ENCODE data around the gene CFAP43.

CFAP43 gene

DNA sequence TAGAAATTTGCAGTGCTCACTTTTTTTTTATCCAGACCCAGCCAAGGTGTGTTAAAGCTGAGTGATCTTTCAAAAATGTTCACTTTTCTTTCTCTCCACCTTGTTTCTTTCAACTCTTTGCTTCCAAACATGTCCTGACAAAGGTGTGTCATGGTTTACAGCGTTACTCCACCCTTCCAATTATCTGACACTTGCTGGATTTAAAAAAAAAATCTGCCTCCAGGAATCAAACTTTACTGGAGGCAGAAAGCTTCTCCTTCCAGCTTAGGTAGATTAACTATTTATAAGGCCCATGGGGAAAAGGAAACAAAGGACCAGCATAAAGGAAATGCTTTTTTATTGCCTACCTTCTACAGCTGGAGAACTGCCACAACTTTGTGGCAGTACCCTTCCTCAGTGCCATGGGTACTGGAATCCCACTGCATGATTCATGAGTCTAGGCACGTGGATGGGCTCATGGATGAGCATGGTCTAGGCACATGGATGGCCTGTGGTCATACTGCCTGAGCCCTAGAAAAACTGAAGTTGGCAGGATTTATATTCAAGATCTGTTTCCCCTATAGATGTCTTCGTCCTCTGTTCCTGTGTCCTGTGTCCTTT is 146.3 kb downstream of the CFAP43 start, which contains the start of gene COL17A1:
TSS of gene COL17A1 (minus strand) at position 80 of the 600 bp plus-strand sequence. CDS start 5,207 bp downstream, outside the sequence.
- DNase-seq, result no peak

DNA sequence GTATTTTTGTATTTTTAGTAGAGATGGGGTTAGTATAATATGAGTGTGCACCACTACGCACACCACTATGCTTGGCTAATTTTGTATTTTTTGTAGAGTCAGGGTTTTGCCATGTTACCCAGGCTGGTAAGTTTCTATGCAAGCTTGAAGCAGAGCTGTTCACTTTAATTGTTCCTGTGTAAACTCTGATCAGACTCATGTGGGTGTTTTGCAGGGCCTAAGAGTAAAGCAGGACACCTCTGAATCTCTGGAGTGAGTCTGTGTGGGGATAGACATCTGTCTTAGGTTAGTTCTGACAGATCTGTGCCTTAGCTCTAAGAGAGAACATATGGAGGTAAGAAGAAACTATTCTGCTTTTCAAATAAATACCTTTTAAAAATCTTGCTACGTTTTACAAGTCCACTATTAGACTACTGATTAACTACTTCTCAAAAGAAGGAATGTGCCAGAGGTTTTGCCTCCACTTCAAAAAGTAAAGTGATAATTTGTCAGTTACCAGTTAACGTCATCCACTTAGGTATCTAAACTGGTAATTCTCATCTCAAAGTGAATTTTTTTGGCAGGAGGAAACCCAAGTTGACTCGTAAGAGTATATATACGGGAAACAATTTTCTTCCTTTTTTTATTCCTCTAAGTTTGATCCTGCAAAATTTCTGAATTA is 147.6 kb downstream of the CFAP43 start:
- DNase-seq, result no peak

GRCh38 chr10:104081998-104082397 is 150.2 kb downstream of the CFAP43 start:
- no peak for DNase-seq

- DNase-seq, result no peak
Observed at GRCh38 chr10:104080762-104081161, 151.4 kb downstream of the CFAP43 start.

All from NCI-H1694 treated with DMSO at 0.1 percent for 48 hours (cell line).